Hematopoietic multipotent progenitor cell treated with erythropoietin and hydrocortisone succinate and interleukin-3 and kit ligand, for 17 days (in vitro differentiated cells): ENCODE data around the gene C10orf71.

Experiments
- DNase-seq: peaks from one replicate; pipeline ENCODE4 v3.0.0-alpha.2; 2015; ENCODE audit warnings: low spot score

The C10orf71 gene

DNA sequence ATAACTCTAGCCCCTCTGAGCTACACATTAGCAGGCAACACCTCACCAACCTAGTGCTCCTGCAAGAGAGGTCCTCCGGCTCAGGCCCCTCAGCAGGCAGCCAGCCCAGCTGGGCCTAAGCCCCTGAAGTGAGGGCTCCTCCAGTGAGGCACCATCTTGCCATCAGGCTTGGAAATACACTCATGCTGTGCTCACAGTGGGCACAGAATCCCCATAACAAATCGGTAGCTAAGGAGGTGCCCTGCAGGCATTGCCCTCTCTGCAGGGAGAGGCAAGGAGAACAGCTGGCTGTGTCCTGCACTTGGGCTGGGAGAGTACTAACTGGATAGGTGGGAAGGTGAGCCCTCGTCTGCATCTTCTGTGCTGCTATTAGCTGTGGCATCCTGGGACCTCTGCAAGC is 3.7 kb upstream of the C10orf71 start:
- no peak for DNase-seq

DNA sequence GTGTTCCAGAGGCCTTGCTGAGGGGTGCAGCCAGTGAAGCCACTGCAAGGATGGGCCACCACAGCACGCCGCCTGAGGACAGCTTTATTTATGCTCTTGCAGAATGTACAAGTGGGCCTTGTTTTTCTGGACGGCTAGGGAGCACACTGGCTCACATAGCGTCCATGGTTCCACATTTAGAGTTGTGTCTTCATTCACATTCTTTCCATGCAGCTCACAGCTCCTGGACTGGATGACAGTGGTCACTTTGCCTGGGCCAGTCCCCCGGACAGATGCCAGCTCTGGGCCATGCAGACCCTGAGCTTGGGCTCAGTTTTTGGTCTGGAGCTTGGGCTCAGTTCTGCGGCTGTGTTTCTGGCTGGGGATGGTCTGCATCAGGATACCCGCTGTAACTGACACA is 2.6 kb upstream of the C10orf71 start:
- DNase-seq = no peak

DNA sequence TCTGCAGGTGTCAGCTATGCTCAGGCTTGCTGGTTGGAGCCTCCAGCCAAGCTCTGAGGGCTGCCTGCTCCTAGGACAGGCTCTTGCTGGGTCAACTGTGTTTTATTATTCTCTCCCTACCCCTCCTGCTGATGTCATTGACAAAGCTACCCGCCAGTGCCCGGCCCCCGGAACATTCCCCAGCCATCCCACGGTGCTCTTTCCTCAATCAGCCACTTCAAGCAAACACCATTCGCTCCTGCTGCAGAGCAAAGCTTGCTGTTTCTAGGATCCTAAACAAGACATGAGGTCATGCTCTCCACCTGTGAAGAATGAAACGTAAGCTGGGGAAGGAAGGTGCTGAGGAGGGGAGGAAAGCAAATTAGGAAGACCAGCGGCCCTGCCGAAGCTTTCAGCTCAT is 2.1 kb upstream of the C10orf71 start:
- no peak for DNase-seq

DNA sequence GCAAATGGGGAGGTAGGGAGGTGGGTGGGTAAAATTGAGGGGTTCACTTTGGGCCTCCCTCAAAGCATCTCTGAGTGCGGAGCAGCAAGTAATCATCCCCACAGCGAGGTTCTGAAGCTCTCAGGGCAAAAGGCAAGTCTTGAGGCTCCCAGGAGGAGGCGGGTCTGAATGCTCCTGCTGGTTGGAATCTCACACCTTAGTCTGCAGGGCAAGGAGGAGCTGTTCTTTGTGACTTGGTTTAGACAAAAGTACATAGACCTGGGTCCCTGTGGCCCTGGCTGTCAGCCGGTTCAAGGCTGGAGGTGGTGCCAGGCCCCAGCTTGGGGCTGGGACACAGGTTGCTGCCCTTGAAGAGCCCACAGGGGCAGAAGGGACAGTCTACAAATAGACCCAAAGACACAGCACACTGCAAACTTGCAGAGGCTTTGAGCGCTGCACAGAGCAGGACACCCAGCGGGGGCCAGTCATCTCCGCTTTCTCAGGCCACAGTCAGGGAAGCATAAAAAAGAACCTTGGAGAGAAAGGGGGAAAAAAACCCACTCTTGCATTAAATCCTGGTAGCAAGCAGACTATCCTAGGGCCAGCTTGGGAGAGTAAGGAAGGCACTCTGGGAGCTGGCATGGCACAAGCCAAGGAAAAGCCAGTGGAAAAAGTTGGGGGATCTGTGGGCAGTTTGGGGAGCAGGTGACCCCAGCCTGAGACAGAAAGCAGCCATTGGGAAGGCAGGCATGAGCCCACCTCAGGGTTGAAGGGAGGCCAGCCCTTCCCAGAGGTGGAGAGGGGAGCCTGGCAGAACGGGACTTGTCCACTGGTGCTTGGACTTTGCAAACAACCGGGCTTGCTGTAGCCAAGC is 926 bp upstream of the C10orf71 start:
- DNase-seq = no peak

DNA sequence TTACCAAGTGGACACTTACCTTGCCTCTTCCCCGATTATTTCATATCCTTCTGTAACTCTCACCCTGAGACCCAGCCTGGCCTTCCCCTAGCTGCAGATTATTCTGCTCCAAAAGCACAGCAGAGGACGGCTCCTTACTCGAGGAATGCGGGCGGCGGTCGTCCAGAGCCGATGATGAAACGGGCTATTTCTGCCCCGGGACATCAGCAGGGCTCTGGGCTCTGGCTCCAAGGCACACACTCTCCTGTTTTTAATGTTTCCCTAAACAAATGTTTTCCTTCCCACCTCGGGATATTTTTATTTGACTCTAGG is 343 bp upstream of the C10orf71 start:
- no peak for DNase-seq

- DNase-seq = no peak
Measured at GRCh38 chr10:49299816-49300139, 808 bp downstream of the C10orf71 start.

DNA sequence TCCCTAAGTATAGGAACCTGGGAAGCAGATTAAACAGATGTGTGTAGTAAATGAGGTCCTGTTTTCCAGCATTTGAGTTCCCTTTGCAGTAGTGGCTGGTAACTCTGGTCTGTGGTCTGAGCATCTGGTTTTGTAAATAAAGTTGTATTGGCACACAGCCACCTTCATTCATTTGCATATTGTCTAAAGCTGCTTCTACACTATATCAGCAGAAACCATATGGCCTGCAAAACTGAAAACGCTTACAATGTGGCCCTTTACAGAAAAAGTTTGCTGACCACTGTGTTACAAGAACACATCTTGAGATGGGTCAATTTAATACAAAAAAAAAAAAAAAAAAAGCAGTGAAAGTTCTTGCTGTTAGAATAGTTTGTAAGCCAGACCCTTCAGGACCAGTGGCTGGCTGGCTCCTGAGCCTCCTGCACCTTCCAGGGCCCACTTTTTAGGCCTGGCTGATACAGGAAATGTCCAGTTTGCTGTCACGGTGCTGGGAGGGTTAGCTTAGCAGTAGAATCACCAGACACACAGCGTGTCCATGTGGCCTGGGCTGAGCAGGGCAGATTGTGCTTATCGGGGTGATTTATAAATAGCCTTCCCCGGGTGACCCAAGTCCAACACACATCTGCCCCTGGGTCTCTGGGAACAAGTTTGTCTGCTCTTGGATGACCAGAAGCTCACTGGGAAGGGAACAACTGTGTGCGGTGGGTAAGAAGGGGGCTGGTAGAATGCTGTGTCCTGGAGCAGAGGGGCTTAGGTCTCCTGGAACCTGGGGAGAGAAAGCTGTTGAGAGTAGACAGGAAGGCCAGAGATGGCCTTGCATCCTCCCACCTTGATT is 1.4 kb downstream of the C10orf71 start:
- DNase-seq = peak; percentile 4

- no peak for DNase-seq
Measured at GRCh38 chr10:49301302-49301701, 2.3 kb downstream of the C10orf71 start.

DNA sequence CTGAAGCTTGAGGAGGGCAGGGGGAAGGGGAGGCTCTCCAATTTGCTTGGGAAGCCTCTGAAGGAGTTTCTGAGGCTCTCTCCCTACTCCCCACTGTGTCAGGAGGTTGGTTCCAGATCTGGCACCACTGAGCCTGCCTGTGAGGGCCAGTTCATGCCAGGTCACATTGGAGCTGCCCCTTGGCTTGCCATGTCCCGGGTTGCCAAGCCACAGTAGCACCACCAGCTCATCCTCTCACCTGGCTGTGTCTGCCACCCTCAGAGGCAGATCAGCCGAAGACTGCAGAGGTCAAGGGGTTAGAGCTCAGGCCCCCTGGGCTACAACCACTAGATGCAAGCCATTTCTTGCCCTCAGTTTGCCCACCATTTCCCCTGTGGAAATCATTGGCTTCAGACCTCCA is 3.1 kb downstream of the C10orf71 start:
- no peak for DNase-seq

DNA sequence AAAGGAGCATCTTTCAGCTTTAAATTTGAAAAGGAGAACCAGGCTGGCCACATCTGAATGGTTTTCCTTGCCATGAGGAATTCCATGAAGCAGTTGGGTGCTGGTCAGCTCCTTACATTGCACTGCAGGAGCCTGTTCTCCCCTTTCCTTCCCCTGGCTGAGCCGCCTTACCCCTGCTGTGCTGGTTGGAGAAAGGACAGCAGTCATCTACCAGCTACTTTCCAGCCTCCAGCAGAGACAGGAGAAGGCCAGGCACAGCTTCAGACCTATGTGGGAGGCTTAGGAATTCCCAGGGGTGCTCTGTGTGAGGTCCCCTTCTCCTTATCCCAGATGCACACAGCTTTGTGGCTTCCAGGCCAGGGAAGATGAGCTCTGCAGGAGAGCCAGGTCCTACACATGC is 4.7 kb downstream of the C10orf71 start:
- DNase-seq = no peak

GRCh38 chr10:49304137-49304536 is 5.2 kb downstream of the C10orf71 start:
- no peak for DNase-seq

GRCh38 chr10:49307921-49308320 is 9.0 kb downstream of the C10orf71 start:
- DNase-seq = no peak

DNA sequence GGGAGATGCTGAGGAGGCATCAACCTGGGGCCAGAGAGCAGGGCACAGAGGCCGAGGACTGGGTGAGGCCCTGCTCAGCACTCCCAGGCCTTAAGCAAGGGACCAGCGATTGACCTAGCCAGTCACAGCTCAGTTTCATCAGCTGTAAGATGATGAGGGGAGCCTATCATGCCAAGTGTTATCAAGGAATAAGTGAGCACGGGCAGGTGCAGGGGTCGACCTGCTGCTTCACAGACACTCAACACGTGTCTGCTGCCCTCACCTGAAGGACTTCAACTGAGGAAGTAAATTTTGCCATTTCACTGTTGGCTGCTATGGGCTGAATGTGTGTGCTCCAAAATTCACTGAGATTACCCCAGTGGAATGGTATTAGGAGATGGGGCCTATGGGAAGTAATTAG is 9.9 kb downstream of the C10orf71 start:
- DNase-seq = no peak

DNA sequence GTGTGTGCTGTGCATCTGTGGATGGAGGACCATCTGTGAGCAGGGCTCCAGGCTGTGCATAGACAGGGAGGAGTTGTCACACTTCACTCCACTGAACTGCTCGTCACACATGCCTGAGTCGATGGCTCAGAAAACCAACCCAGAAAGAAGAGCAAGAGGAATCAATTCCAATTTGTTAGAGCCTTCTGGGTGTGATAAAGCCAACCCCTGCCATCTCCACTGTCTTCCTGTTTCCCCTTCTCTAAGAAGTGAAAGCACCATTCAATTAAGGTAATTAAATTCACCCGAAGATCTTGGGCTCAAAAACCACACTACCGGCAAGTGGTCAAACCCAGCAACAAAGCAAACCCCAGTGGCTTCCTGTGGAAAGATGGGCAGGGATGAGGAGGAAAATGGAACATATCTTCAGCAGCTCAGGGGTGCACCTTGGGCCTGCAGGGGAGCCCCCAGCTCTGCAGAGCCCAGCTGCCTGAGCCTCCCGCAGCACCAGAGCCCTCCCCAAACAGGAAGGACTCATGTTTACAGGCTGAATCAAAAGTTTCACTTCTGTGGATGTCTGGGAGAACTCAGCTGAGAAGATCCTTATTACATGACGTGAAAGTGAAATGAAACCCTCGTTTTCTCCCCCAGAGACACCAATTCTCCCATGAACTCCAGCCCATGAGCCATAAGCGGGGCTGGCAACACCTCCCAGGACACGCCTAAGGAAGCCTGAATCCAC is 10.9 kb downstream of the C10orf71 start:
- DNase-seq = no peak

- DNase-seq = no peak
Measured at GRCh38 chr10:49310460-49310859, 11.5 kb downstream of the C10orf71 start.

DNA sequence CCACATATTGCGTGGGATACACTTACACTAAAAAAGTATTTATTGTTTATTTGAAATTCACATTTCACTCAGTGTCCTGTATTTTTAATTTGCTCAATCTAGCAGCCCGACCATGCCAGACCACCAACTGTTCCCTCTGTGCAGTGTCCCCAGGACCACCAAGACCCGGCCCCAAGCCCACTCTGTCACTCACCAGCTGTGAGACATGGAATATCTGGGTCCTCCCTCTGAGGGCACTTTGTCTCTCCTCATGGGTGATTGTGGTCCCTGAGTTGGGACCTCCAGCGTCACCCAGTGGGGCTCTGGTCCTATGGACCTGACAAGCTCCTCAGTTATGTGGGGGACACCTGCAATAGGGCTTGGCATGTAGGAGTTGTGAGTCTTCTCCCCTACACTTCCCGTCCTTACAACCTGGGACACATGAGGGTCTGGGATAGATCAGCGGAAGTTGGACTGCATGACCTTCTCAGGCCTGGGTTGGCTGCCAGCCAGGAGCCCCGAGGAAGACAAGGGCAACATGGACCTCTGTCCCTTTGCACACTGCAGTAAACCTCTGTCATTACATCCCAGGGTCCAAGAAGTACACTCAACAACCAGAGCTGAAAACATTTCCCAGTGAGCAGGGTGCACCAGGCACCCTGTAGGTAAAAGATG is 12.1 kb downstream of the C10orf71 start:
- no peak for DNase-seq

GRCh38 chr10:49311555-49312236 is 12.7 kb downstream of the C10orf71 start:
- no peak for DNase-seq

GRCh38 chr10:49312246-49312869 is 13.4 kb downstream of the C10orf71 start:
- no peak for DNase-seq

- no peak for DNase-seq
Measured at GRCh38 chr10:49313501-49314070, 14.6 kb downstream of the C10orf71 start.

- DNase-seq = no peak
Measured at GRCh38 chr10:49314806-49315205, 15.8 kb downstream of the C10orf71 start.

GRCh38 chr10:49318028-49318427 is 19.1 kb downstream of the C10orf71 start:
- no peak for DNase-seq
